RWPE2 (cell line): ENCODE data around the gene CACNA1B.
"Not testable (repeated sequence)": the region's sequence is repeated elsewhere in the genome, so short reads cannot be mapped to it uniquely, and the experiment has no call there.

Experiments used
- ATAC-seq: fragments of 200-7000 bp; cut with Tn5 transposase; 3 replicates; pipeline ENCODE4 v1.9.1; 2021; ENCODE audit warnings: low read depth
- DNase-seq: peaks from one replicate; pipeline ENCODE4 v3.0.0-alpha.2; 2020; ENCODE audit warnings: low spot score
- H3K27ac ChIP-seq: fragments of 450-650 bp; 2 replicates; pipeline ENCODE4 v1.5.1; 2017; ENCODE audit warnings: mild to moderate bottlenecking; ENCODE audit not compliant: poor library complexity, severe bottlenecking
- H3K27me3 ChIP-seq: fragments of 250-450 bp; sonication (Bioruptor Pico); 2 replicates; pipeline ENCODE4 v1.5.1; 2021; ENCODE audit warnings: mild to moderate bottlenecking, moderate library complexity; ENCODE audit not compliant: insufficient read depth, poor library complexity, severe bottlenecking
- H3K36me3 ChIP-seq: fragments of 250-450 bp; sonication (Bioruptor Pico); 2 replicates; pipeline ENCODE4 v1.5.1; 2020; ENCODE audit warnings: low read depth, mild to moderate bottlenecking, moderate library complexity
- H3K4me1 ChIP-seq: fragments of 250-450 bp; sonication (Bioruptor Pico); 2 replicates; pipeline ENCODE4 v1.5.1; 2021; ENCODE audit warnings: mild to moderate bottlenecking, moderate library complexity; ENCODE audit not compliant: insufficient read depth, poor library complexity, severe bottlenecking
- H3K4me3 ChIP-seq: fragments of 250-450 bp; sonication (Bioruptor Pico); 2 replicates; pipeline ENCODE4 v1.5.1; 2021; ENCODE audit warnings: mild to moderate bottlenecking, moderate library complexity; ENCODE audit not compliant: severe bottlenecking
- H3K9me3 ChIP-seq: fragments of 250-450 bp; sonication (Bioruptor Pico); 2 replicates; pipeline ENCODE4 v1.5.1; 2021; ENCODE audit warnings: mild to moderate bottlenecking, moderate library complexity; ENCODE audit not compliant: severe bottlenecking
- TF ChIP-seq, protein P1 (sequence below): fragments of 450-650 bp; IDR thresholded peaks from one replicate; pipeline ENCODE4 v1.5.1; 2017; ENCODE audit warnings: mild to moderate bottlenecking, moderate library complexity; ENCODE audit not compliant: poor library complexity, severe bottlenecking

CACNA1B gene

DNA sequence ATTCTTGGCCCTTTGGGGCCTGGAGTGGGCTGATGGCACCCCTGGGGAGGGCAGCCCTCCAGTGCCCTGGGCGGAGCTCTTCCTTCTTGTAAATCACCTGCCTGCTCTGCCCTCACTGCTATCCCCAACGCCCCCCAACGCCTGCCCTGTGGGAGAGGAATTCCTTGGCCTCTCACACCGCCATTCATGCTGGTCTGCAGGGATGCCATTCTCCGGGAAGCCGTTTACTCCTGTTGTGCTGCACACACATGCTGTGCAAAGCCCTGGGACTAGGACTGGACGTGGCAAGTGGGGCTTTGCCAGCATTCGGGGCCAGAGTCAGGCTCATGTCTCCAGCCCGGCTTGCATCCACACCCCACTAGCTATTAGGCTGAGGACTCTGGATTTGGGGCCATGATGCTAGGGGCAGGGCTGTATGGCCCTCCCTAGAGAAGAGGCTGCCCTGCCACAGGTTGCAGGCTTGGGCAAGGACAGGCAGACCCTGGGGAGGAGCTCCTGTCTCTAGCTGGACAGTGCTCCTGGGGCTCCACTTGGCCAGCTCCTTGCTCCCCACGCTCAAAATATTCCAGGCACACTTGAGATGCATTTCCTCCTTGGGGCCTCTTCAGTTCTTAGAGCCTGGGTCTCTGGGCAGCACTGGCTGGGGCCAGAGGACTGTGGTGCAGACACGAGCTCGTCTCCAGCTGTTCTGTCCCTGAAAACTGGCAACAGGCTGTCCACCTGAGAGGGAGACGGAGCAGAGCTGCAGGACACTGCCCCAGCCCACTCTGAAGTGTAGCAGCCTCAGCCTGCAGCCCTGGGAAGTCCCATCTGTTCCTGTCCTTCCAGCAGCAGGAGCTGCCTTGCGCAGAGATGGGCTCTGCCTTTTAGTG lies 226.9 kb downstream of the CACNA1B start:
- ATAC-seq: no peak
- no peak for DNase-seq
- peaks cover 2% of the 10 kb centered on the region for H3K27me3 ChIP-seq
- no peak overlapping the region for H3K27ac ChIP-seq
- no peaks in the 10 kb centered on the region for H3K4me1 ChIP-seq
- TF ChIP-seq, protein P1, sequence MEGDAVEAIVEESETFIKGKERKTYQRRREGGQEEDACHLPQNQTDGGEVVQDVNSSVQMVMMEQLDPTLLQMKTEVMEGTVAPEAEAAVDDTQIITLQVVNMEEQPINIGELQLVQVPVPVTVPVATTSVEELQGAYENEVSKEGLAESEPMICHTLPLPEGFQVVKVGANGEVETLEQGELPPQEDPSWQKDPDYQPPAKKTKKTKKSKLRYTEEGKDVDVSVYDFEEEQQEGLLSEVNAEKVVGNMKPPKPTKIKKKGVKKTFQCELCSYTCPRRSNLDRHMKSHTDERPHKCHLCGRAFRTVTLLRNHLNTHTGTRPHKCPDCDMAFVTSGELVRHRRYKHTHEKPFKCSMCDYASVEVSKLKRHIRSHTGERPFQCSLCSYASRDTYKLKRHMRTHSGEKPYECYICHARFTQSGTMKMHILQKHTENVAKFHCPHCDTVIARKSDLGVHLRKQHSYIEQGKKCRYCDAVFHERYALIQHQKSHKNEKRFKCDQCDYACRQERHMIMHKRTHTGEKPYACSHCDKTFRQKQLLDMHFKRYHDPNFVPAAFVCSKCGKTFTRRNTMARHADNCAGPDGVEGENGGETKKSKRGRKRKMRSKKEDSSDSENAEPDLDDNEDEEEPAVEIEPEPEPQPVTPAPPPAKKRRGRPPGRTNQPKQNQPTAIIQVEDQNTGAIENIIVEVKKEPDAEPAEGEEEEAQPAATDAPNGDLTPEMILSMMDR: no peak
- no peaks in the 10 kb centered on the region for H3K36me3 ChIP-seq
- H3K9me3 ChIP-seq: no peaks in the 10 kb centered on the region
- H3K4me3 ChIP-seq: no peak overlapping the region

DNA sequence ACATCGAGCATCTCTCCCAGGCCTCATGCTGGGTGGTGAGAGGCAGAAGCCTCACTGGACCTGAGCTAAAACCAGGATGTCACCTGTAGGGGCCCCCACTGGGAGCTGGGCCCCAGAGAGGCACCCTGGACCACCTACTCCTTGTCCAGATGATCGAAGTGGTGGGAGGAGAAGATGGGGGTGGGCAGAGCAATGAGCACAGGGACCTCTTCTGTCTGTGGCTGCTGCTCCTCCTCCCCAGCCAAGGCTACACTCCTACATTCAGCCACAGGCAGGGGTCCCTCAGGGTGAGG lies 227.5 kb downstream of the CACNA1B start:
- Histone ChIP-seq H3K27ac (no peak overlapping the region), H3K27me3 (peaks cover 2% of the 10 kb centered on the region), H3K9me3 (no peaks in the 10 kb centered on the region), H3K4me1 (no peaks in the 10 kb centered on the region), H3K4me3 (no peak overlapping the region), H3K36me3 (no peaks in the 10 kb centered on the region)
- TF ChIP-seq, protein P1: no peak
- DNase-seq (no peak), ATAC-seq (no peak)

DNA sequence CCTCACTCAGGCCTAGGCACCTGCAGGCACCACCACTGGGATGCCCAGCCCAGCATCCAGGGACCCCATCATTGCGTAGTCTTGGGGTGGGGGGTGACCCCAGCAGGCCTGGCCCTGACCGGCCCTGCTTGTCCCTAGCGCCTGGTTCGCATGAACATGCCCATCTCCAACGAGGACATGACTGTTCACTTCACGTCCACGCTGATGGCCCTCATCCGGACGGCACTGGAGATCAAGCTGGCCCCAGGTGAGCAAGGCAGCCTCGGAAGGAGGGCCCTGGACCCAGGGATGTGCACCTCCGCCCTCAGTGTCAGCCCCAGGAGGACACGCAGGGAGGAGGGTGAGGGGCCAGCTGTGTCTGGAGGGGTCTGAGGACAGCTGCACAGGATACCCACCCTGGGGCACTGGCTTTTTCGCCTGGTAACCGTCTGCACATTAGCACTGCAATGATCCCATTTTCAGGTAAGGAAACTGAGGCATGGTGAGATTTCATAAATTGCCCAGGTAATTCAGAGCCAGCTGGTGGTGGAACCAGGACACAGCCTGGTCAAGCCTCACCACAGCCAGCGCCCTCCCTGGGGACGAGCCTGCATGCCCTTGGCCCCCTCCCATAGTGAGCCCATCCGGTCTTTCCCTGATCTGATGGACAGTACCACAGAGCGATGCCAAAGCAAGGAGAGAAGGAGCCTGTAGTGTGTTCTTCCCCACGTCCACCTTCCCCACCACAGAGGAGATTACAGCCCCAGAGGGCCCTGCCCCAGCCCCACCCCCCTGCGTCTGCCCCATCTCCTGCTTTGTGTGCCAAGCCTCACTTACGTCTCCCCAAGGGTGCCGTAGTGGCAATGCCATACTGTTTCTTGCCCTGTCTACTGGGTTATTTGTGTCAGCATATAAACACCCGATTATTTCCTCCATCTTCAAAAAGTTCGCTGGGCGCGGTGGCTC lies 228.3 kb downstream of the CACNA1B start:
- Histone ChIP-seq H3K36me3 (no peaks in the 10 kb centered on the region), H3K27ac (no peak overlapping the region), H3K27me3 (peaks cover 2% of the 10 kb centered on the region), H3K4me3 (no peak overlapping the region), H3K4me1 (no peaks in the 10 kb centered on the region), H3K9me3 (no peaks in the 10 kb centered on the region)
- TF ChIP-seq, protein P1: no peak
- no peak for DNase-seq
- no peak for ATAC-seq

DNA sequence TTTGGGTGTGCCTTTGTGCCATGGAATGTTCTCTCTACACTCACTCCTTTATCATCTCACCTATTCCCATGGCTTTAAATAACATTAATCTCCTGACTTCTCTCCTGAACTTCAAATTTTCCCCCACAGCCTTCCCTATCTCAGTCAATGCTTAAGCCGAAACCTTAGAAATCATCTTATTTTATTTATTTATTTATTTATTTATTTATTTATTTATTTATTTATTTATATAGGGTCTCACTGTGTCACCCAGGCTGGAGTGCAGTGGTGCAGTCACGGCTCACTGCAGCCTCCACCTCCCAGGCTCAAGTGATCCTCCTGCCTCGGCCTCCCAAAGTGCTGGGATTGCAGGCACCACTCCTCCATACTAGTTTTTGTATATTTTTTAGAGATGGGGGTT lies 229.5 kb downstream of the CACNA1B start:
- H3K9me3 ChIP-seq, H3K27ac ChIP-seq, H3K36me3 ChIP-seq, H3K27me3 ChIP-seq, DNase-seq, H3K4me1 ChIP-seq, ATAC-seq, H3K4me3 ChIP-seq: not testable (repeated sequence)

DNA sequence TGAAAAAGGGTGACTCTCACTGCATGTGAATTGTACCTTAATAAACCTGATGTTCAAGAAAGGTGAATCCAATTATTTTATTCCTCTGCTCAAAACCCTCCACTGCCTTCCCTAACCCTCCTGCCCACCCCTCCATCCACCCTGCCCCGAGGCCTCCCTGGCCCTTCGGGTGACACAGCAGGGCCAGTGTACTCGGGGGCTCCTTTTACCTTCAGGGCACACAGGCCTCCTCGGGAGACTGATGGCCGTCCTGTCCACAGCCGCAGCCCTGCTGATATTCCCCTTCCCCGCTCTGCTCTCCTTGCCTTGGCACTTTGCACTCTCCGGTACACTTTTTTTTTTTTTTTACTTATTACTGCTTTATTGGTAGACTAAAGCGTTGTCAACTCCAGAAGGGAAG lies 234.0 kb downstream of the CACNA1B start:
- Histone ChIP-seq H3K27me3 (peaks cover 2% of the 10 kb centered on the region), H3K9me3 (no peaks in the 10 kb centered on the region), H3K27ac (no peak overlapping the region), H3K36me3 (no peaks in the 10 kb centered on the region), H3K4me1 (no peaks in the 10 kb centered on the region), H3K4me3 (no peak overlapping the region)
- DNase-seq: no peak
- TF ChIP-seq, protein P1: no peak
- ATAC-seq: no peak
